A549 (cell line): ENCODE results near the gene MS4A4E.

ENCODE experiments used
- CBX8 ChIP-seq: fragments of 200-600 bp; sonication (generic); IDR thresholded peaks from 2 replicates; pipeline ENCODE4 v1.6.1; 2016
- CTCF ChIP-seq: fragments of >200 bp; sonication (Bioruptor Twin); formaldehyde crosslinking; IDR thresholded peaks from 3 replicates; pipeline ENCODE4 v1.5.1; 2016
- EP300 ChIP-seq, 2 experiments: fragments of >200 bp; sonication (Bioruptor Twin); formaldehyde crosslinking; IDR thresholded peaks; 2 replicates in 1 of 2; 3 replicates in 1 of 2; pipeline ENCODE4 v1.6.1; 2016 to 2017
- HOXA7 ChIP-seq: fragments of 250-450 bp; sonication (Bioruptor Pico); IDR thresholded peaks from 2 replicates; pipeline ENCODE4 v1.5.0; 2020; ENCODE audit warnings: mild to moderate bottlenecking, moderate library complexity
- MYC ChIP-seq: IDR thresholded peaks from 2 replicates; pipeline ENCODE4 v1.6.1; 2012; ENCODE audit warnings: mild to moderate bottlenecking, inconsistent platforms, low read length, improper control_type of control experiment, borderline replicate concordance
- RAD21 ChIP-seq, 2 experiments: fragments of >200 bp in 1 of 2; sonication (Bioruptor Twin) in 1 of 2; formaldehyde crosslinking in 1 of 2; IDR thresholded peaks in 1 of 2; conservative IDR thresholded peaks in 1 of 2; 2 replicates in 1 of 2; 3 replicates in 1 of 2; pipeline ENCODE4 v1.6.1; 2012 to 2018; ENCODE audit warnings: inconsistent platforms in 1 of 2
- RCOR1 ChIP-seq: fragments of 150-350 bp; IDR thresholded peaks from 2 replicates; pipeline ENCODE4 v1.6.1; 2014; ENCODE audit warnings: antibody characterized with exemption, low read length, low read depth
- RFX5 ChIP-seq: fragments of 450-650 bp; IDR thresholded peaks from 2 replicates; pipeline ENCODE4 v1.7.1; 2014; ENCODE audit warnings: antibody characterized with exemption, mild to moderate bottlenecking, moderate library complexity
- SMC3 ChIP-seq: fragments of >200 bp; sonication (Bioruptor Twin); formaldehyde crosslinking; IDR thresholded peaks from 3 replicates; pipeline ENCODE4 v1.6.1; 2018; ENCODE audit warnings: inconsistent platforms
- ZC3H11A ChIP-seq: fragments of 450-650 bp; IDR thresholded peaks from 2 replicates; pipeline ENCODE4 v1.6.1; 2014; ENCODE audit warnings: antibody characterized with exemption, mild to moderate bottlenecking
- TF ChIP-seq, protein P1 (sequence below): fragments of 200-600 bp; sonication (generic); IDR thresholded peaks from 2 replicates; pipeline ENCODE4 v1.6.1; 2016; ENCODE audit warnings: antibody characterized with exemption, mild to moderate bottlenecking, moderate library complexity
- TF ChIP-seq, protein P2 (sequence below): fragments of 450-650 bp; IDR thresholded peaks from 2 replicates; pipeline ENCODE4 v1.6.1; 2014; ENCODE audit warnings: antibody characterized with exemption

GRCh38 chr11:60197442-60197841 is 45.5 kb downstream of the MS4A4E start:
- TF ChIP-seq CTCF (no peak), MYC (no peak), EP300 (IDR thresholded peaks at IDR 0.05) (no peak), RAD21 (conservative IDR thresholded peaks at IDR 0.05 in 1 of 2, IDR thresholded peaks at IDR 0.05 in 1 of 2) (no peak), CBX8 (no peak), HOXA7 (CRISPR knock-in tag) (no peak), RCOR1 (no peak), ZC3H11A (no peak), RFX5 (no peak), SMC3 (no peak)
- TF ChIP-seq, protein P1, sequence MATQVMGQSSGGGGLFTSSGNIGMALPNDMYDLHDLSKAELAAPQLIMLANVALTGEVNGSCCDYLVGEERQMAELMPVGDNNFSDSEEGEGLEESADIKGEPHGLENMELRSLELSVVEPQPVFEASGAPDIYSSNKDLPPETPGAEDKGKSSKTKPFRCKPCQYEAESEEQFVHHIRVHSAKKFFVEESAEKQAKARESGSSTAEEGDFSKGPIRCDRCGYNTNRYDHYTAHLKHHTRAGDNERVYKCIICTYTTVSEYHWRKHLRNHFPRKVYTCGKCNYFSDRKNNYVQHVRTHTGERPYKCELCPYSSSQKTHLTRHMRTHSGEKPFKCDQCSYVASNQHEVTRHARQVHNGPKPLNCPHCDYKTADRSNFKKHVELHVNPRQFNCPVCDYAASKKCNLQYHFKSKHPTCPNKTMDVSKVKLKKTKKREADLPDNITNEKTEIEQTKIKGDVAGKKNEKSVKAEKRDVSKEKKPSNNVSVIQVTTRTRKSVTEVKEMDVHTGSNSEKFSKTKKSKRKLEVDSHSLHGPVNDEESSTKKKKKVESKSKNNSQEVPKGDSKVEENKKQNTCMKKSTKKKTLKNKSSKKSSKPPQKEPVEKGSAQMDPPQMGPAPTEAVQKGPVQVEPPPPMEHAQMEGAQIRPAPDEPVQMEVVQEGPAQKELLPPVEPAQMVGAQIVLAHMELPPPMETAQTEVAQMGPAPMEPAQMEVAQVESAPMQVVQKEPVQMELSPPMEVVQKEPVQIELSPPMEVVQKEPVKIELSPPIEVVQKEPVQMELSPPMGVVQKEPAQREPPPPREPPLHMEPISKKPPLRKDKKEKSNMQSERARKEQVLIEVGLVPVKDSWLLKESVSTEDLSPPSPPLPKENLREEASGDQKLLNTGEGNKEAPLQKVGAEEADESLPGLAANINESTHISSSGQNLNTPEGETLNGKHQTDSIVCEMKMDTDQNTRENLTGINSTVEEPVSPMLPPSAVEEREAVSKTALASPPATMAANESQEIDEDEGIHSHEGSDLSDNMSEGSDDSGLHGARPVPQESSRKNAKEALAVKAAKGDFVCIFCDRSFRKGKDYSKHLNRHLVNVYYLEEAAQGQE: no peak
- TF ChIP-seq, protein P2, sequence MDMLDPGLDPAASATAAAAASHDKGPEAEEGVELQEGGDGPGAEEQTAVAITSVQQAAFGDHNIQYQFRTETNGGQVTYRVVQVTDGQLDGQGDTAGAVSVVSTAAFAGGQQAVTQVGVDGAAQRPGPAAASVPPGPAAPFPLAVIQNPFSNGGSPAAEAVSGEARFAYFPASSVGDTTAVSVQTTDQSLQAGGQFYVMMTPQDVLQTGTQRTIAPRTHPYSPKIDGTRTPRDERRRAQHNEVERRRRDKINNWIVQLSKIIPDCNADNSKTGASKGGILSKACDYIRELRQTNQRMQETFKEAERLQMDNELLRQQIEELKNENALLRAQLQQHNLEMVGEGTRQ: no peak
